ENCODE measurements around the gene PMF1. TPM values are rescaled to one million over a fixed set of nuclear protein-coding genes. Genes with fewer than 3 reads are reported as not detected.
A peak's percentile ranks its signal among the peaks of the same experiment; 100 is the strongest.

PMF1 gene
- total RNA-seq, 2 donors from 2014 or later, result 119 TPM

DNA sequence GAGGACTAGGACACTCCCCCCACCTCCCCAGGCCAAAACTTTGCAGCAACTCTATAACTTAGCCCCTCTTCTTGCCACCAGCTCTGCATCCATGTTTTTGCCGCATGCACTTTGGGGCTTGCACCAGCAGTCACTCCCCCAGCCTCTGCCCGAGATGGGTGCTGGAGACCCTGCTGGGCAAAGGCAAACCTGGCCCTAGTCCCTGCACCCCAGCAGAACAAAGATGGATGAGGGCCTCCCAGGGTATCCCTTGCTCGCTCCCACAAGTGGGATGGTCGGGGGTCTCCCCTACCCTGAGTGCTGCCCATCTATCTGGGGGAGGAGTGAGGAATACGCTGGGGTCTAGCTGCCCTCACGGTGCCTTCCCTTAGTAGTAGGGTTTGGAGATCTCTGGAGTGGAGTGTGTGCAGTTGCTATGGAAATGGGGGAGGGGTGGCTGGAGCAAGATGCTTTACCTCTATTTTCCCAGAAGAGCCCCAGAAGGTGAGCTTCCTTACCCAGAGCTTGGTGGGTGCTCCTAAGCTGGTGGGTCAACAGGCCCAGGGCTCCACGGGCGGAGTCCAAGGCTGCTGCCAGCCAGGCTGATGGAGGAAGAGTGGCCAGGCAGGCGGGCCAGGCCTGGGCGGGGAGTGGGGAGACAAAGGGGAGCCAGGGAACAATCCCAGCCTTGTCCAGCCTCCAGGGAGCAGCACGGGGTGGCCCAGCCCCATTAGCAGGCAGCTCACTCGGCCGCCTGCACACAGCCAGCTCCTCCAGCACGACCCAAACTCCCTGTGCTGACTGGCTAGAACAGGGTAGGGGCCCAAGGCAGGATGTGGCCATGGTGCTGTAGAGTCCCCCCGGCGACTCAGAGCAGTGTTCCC, 34.9 kb downstream of the PMF1 start, which contains the start of gene PAQR6:
Gene PAQR6 (minus strand): TSS at position 597 of the 863 bp plus-strand sequence. CDS start 1,325 bp downstream, outside the sequence.
- no peaks in the 10 kb centered on the region for H3K9me3 Mint-ChIP-seq
- H3K36me3 Mint-ChIP-seq (ENCODE audit: low read depth), result peaks cover 30% of the 10 kb centered on the region
- Histone ChIP-seq H3K4me3 (ENCODE audit: low read length) (no peak within 1 kb of the TSS), H3K4me1 (ENCODE audit: control insufficient read depth, insufficient read depth, low read length) (no peaks in the 10 kb centered on the region), H3K27ac (ENCODE audit: low read depth, low read length) (peak within 1 kb of the TSS; percentile 80), H3K36me3 (ENCODE audit: control insufficient read depth, insufficient read depth, low read length) (peaks cover 34% of the 10 kb centered on the region), H3K9ac (ENCODE audit: extremely low read depth, low read length, poor library complexity, severe bottlenecking) (no peak within 1 kb of the TSS), H3K9me3 (ENCODE audit: control insufficient read depth, low read length) (no peaks in the 10 kb centered on the region), H3K27me3 (ENCODE audit: control insufficient read depth, insufficient read depth, low read length, poor library complexity, severe bottlenecking) (no peaks in the 10 kb centered on the region)
- H3K27ac Mint-ChIP-seq, result no peak within 1 kb of the TSS
- peaks cover 6% of the 10 kb centered on the region for H3K4me1 Mint-ChIP-seq
- 81 to 88% methylated on average over 10 to 16 of the region's 16 CpGs for WGBS, 2 experiments (ENCODE audit: insufficient coverage in 1 of 2, insufficient read length in 1 of 2)
- H3K4me3 Mint-ChIP-seq, result no peak within 1 kb of the TSS
- peak; percentile 66 for DNase-seq
- TF ChIP-seq, protein P1, sequence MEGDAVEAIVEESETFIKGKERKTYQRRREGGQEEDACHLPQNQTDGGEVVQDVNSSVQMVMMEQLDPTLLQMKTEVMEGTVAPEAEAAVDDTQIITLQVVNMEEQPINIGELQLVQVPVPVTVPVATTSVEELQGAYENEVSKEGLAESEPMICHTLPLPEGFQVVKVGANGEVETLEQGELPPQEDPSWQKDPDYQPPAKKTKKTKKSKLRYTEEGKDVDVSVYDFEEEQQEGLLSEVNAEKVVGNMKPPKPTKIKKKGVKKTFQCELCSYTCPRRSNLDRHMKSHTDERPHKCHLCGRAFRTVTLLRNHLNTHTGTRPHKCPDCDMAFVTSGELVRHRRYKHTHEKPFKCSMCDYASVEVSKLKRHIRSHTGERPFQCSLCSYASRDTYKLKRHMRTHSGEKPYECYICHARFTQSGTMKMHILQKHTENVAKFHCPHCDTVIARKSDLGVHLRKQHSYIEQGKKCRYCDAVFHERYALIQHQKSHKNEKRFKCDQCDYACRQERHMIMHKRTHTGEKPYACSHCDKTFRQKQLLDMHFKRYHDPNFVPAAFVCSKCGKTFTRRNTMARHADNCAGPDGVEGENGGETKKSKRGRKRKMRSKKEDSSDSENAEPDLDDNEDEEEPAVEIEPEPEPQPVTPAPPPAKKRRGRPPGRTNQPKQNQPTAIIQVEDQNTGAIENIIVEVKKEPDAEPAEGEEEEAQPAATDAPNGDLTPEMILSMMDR (conservative IDR thresholded peaks at IDR 0.05), result no peak
- H3K27me3 Mint-ChIP-seq (ENCODE audit: insufficient read depth), result peaks cover 4% of the 10 kb centered on the region

DNA sequence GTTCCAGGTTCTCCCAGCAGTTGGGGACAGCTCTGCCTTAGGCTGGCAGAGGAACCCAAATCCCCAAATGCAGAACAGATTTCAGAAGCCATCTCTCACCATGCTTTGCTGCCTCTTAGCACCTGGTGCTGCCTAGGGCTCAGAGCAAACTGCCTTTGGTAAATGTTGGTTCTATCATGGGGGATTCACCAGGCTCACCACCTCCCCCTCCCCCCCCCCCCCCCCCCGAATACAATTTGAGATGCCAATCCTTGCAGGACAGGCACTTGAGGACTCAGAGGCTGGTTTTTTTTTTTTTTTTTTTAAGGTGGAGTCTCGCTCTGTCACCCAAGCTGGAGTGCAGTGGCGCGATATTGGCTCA, 35.5 kb downstream of the PMF1 start:
- H3K36me3 ChIP-seq (ENCODE audit: control insufficient read depth, insufficient read depth, low read length), result peaks cover 40% of the 10 kb centered on the region
- peaks cover 36% of the 10 kb centered on the region for H3K36me3 Mint-ChIP-seq (ENCODE audit: low read depth)
- no peak for DNase-seq
- no peaks in the 10 kb centered on the region for H3K9me3 ChIP-seq (ENCODE audit: control insufficient read depth, low read length)
- H3K4me1 ChIP-seq (ENCODE audit: control insufficient read depth, insufficient read depth, low read length), result no peaks in the 10 kb centered on the region
- no peak overlapping the region for H3K9ac ChIP-seq (ENCODE audit: extremely low read depth, low read length, poor library complexity, severe bottlenecking)
- H3K9me3 Mint-ChIP-seq, result no peaks in the 10 kb centered on the region
- TF ChIP-seq, protein P1 (conservative IDR thresholded peaks at IDR 0.05), result no peak
- H3K27me3 ChIP-seq (ENCODE audit: control insufficient read depth, insufficient read depth, low read length, poor library complexity, severe bottlenecking), result no peaks in the 10 kb centered on the region
- no peak overlapping the region for H3K4me3 ChIP-seq (ENCODE audit: low read length)
- peaks cover 4% of the 10 kb centered on the region for H3K27me3 Mint-ChIP-seq (ENCODE audit: insufficient read depth)
- H3K27ac ChIP-seq (ENCODE audit: low read depth, low read length), result peak overlapping the region; percentile 80
- 94% methylated on average over 3 of the region's 4 CpGs; no CpG with 5 or more reads in 1 of the 2 experiments for WGBS, 2 experiments (ENCODE audit: insufficient coverage in 1 of 2, insufficient read length in 1 of 2)
- H3K4me3 Mint-ChIP-seq, result no peak overlapping the region
- no peak overlapping the region for H3K27ac Mint-ChIP-seq
- peaks cover 6% of the 10 kb centered on the region for H3K4me1 Mint-ChIP-seq

DNA sequence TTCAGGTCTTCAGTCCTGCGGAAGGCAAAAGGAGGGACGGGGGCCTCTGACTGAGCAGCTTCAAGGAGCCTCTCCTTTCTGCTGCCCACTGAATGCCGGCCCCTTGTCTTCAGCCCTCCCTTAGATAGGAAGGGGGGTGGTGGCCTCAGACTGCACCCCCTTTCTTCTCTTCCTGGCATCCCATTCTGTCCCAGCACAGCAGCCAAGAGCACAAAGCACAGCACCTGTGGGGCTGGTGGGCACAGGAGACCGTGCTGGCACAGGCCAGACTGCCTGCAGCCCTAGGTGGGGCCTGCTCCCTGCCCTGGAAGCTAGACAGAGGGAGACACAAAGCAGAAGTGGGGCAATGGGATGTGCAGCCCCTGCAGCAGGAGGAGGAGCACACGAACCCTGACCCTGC, 36.8 kb downstream of the PMF1 start:
- peaks cover 46% of the 10 kb centered on the region for H3K36me3 Mint-ChIP-seq (ENCODE audit: low read depth)
- Histone ChIP-seq H3K27ac (ENCODE audit: low read depth, low read length) (no peak overlapping the region), H3K36me3 (ENCODE audit: control insufficient read depth, insufficient read depth, low read length) (peaks cover 51% of the 10 kb centered on the region), H3K4me3 (ENCODE audit: low read length) (no peak overlapping the region), H3K4me1 (ENCODE audit: control insufficient read depth, insufficient read depth, low read length) (no peaks in the 10 kb centered on the region), H3K9me3 (ENCODE audit: control insufficient read depth, low read length) (no peaks in the 10 kb centered on the region), H3K9ac (ENCODE audit: extremely low read depth, low read length, poor library complexity, severe bottlenecking) (no peak overlapping the region), H3K27me3 (ENCODE audit: control insufficient read depth, insufficient read depth, low read length, poor library complexity, severe bottlenecking) (no peaks in the 10 kb centered on the region)
- peaks cover 6% of the 10 kb centered on the region for H3K4me1 Mint-ChIP-seq
- H3K9me3 Mint-ChIP-seq, result no peaks in the 10 kb centered on the region
- H3K4me3 Mint-ChIP-seq, result no peak overlapping the region
- H3K27me3 Mint-ChIP-seq (ENCODE audit: insufficient read depth), result peaks cover 4% of the 10 kb centered on the region
- TF ChIP-seq, protein P1 (conservative IDR thresholded peaks at IDR 0.05), result no peak
- H3K27ac Mint-ChIP-seq, result no peak overlapping the region
- WGBS, 2 experiments (ENCODE audit: insufficient coverage in 1 of 2, insufficient read length in 1 of 2), result 89 to 93% methylated on average over 1 to 5 of the region's 5 CpGs
- no peak for DNase-seq
